Glutamatergic neuron (in vitro differentiated cells): ENCODE measurements around the gene PRICKLE3. TPM values are rescaled to one million over a fixed set of nuclear protein-coding genes. Genes with fewer than 3 reads are reported as not detected.

Experiments
- DNase-seq: peaks from one replicate; pipeline ENCODE4 v3.0.0; 2022
- H3K27ac Mint-ChIP-seq: one replicate; pipeline ENCODE4 v1.8.0; 2020; ENCODE audit warnings: mild to moderate bottlenecking, mixed read lengths, inconsistent platforms; ENCODE audit not compliant: unreplicated experiment
- H3K27me3 Mint-ChIP-seq: one replicate; pipeline ENCODE4 v1.8.0; 2020; ENCODE audit warnings: mild to moderate bottlenecking, moderate library complexity, mixed read lengths, inconsistent platforms; ENCODE audit not compliant: unreplicated experiment
- H3K36me3 Mint-ChIP-seq: one replicate; pipeline ENCODE4 v1.8.0; 2020; ENCODE audit warnings: mild to moderate bottlenecking, mixed read lengths, inconsistent platforms; ENCODE audit not compliant: unreplicated experiment
- H3K4me1 Mint-ChIP-seq: one replicate; pipeline ENCODE4 v1.8.0; 2020; ENCODE audit warnings: mild to moderate bottlenecking, low read depth, mixed read lengths, inconsistent platforms; ENCODE audit not compliant: unreplicated experiment
- H3K4me3 Mint-ChIP-seq: one replicate; pipeline ENCODE4 v1.8.0; 2020; ENCODE audit warnings: mild to moderate bottlenecking, mixed read lengths, inconsistent platforms; ENCODE audit not compliant: unreplicated experiment
- H3K9me3 Mint-ChIP-seq: one replicate; pipeline ENCODE4 v1.8.0; 2020; ENCODE audit warnings: mild to moderate bottlenecking, moderate library complexity, mixed read lengths, inconsistent platforms; ENCODE audit not compliant: unreplicated experiment
- CTCF ChIP-seq: fragments of 200-600 bp; sonication (generic); IDR thresholded peaks from one replicate; pipeline ENCODE4 v1.5.0; 2021; ENCODE audit not compliant: partially characterized antibody, unreplicated experiment
- total RNA-seq: library from RNA; stranded (reverse); fragmentation: NEBNext Ultra II Directional; extraction: Animal tissue kit (Norgen Biotek cat#: 25700); gene quantifications from one replicate; pipeline ENCODE4 v1.2.1, GENCODE V29; 2021; ENCODE audit not compliant: unreplicated experiment

The PRICKLE3 gene
- total RNA-seq, 1 donor from 2014 or later, result 1.6 TPM

DNA sequence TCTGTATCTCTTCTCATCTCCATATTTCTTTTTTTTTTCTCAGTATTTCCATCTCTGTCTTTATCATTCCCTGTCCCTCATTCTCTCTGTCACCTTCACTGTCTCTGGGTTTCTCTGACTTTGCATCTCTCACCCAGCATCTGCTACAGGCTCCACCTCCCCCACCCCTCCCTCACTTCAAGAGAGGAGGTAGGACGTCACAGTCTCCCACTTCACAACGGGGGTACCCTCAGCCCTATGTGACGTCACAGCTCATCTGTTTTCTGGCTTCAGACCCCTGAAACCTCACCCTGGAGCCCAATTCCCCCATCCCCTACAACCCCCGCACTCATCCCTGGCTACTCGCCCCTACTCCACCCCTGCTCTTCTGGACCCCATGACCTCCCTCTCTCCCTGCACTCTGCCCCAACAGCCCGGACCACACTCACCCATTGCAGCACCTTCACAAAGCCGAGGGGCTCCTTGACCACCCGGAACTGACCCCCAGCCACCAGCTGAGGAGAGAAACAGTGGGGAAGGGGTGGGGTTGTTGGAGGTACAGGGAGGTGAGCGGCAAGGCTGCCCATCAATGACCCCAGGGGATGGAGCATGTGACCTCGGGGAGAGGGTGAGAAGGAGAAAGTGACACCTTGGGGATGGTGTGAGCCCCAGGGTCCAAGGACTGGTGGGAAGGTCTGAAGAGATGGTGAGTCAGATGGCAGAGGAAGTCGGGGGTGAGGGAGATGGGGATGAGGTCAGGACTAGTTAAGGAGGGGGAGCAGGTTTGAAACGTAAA is 12.6 kb upstream of the PRICKLE3 start:
- H3K27ac Mint-ChIP-seq, result peak overlapping the region; percentile 98
- DNase-seq, result peak; percentile 25
- no peak for TF ChIP-seq CTCF
- H3K4me1 Mint-ChIP-seq, result peaks cover 16% of the 10 kb centered on the region
- peaks cover 14% of the 10 kb centered on the region for H3K27me3 Mint-ChIP-seq
- H3K36me3 Mint-ChIP-seq, result peaks cover 8% of the 10 kb centered on the region
- peak overlapping the region; percentile 95 for H3K4me3 Mint-ChIP-seq
- peaks cover 12% of the 10 kb centered on the region for H3K9me3 Mint-ChIP-seq

- H3K36me3 Mint-ChIP-seq, result peaks cover 8% of the 10 kb centered on the region
- peak overlapping the region; percentile 98 for H3K27ac Mint-ChIP-seq
- peaks cover 14% of the 10 kb centered on the region for H3K27me3 Mint-ChIP-seq
- H3K4me1 Mint-ChIP-seq, result peaks cover 22% of the 10 kb centered on the region
- H3K4me3 Mint-ChIP-seq, result peak overlapping the region; percentile 95
- no peak for DNase-seq
- H3K9me3 Mint-ChIP-seq, result peaks cover 15% of the 10 kb centered on the region
- no peak for TF ChIP-seq CTCF
Observed at GRCh38 chrX:49197543-49198087, 11.4 kb upstream of the PRICKLE3 start.

DNA sequence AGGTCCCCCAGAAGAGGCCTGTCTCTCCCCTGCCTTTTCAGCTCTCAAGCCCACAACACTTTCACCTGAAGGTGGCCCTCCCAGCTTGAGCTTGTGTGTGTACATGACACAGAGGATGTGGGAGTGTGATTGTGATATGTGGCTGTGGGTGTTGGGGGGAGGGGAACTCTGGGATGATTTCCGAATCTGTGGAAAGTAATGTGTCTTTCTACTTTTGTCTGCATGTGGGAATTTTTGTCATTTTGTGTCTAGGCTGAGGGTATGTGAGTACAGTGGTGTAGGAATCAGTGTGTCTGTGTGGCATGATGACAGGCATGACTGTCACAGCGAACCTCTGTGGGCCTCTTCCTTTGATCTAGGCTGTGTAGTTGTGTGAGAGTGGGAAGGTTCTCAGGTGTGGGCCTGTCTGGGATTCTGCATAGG is 7.4 kb upstream of the PRICKLE3 start:
- H3K4me1 Mint-ChIP-seq, result peaks cover 19% of the 10 kb centered on the region
- no peak overlapping the region for H3K4me3 Mint-ChIP-seq
- DNase-seq, result no peak
- H3K27ac Mint-ChIP-seq, result peak overlapping the region; percentile 65
- no peak for TF ChIP-seq CTCF
- H3K9me3 Mint-ChIP-seq, result peaks cover 19% of the 10 kb centered on the region
- peaks cover 15% of the 10 kb centered on the region for H3K27me3 Mint-ChIP-seq
- H3K36me3 Mint-ChIP-seq, result peaks cover 8% of the 10 kb centered on the region

DNA sequence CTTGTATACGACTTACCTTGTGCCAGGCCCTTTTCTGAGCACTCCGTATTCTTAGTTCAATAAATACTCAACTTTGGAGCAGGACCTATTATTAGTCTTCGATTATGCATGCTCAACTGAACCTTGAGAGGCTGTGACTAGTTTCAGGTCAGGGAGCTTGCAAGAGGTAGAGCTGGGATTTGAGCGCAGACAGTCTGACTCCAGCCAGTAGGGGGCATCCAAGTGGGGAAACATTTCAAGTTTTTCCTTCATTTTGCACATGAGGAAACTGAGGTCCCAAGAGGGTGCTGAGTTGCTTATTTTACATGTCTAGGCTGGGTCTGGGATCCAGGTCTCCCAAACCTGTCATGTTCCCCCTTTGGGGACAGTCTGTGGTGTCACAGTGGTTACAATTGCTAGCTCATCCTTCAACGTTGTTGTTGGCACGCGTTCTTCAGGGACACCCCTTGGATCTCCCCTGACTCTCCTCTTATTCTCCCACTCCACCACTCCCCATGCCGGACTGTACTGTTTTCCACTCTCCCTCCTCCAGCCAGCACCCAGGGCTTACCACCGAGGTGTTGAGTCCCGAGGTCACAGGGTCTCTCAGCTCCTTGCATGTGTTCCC is 6.7 kb upstream of the PRICKLE3 start:
- Mint-ChIP-seq H3K4me1 (peaks cover 13% of the 10 kb centered on the region), H3K9me3 (peaks cover 13% of the 10 kb centered on the region), H3K27me3 (peaks cover 9% of the 10 kb centered on the region), H3K4me3 (no peak overlapping the region), H3K36me3 (peaks cover under 1% of the 10 kb centered on the region), H3K27ac (no peak overlapping the region)
- TF ChIP-seq CTCF, result peak; percentile 64
- peak; percentile 51 for DNase-seq
